Peyer's patch (tissue), 4 donors: ENCODE results near the gene TNFRSF14. TPM values are rescaled to one million over a fixed set of nuclear protein-coding genes. Genes with fewer than 3 reads are reported as not detected.
A peak's percentile ranks its signal among the peaks of the same experiment; 100 is the strongest.

Experiments
- DNase-seq, 3 donors: peaks; one replicate each; pipeline ENCODE4 v3.0.0-alpha.2; 2017 to 2019
- H3K27ac ChIP-seq, 4 donors: fragments of 200-600 bp; sonication (generic); one replicate each; pipeline ENCODE4 v1.5.1; 2016 to 2019
- H3K27me3 ChIP-seq, 2 donors: fragments of 200-600 bp; sonication (generic); one replicate each; pipeline ENCODE4 v1.5.1; 2019
- H3K36me3 ChIP-seq, 3 donors: fragments of 200-600 bp; sonication (generic); one replicate each; pipeline ENCODE4 v1.5.1; 2016 to 2019
- H3K4me1 ChIP-seq, 4 donors: fragments of 200-600 bp; sonication (generic); one replicate each; pipeline ENCODE4 v1.5.1; 2016 to 2019
- H3K4me3 ChIP-seq, 4 donors: fragments of 200-600 bp; sonication (generic); 1 replicate in 3 of 4; 2 replicates in 1 of 4; pipeline ENCODE4 v1.5.1; 2016 to 2019; ENCODE audit warnings: mild to moderate bottlenecking in 1 of 4
- H3K9me3 ChIP-seq, 4 donors: fragments of 200-600 bp; sonication (generic); one replicate each; pipeline ENCODE4 v1.5.1; 2016 to 2019; ENCODE audit warnings: mild to moderate bottlenecking in 1 of 4
- CTCF ChIP-seq, 6 experiments: fragments of 450-650 bp in 4 of 6; fragments of 200-600 bp in 2 of 6; sonication (generic) in 1 of 6; IDR thresholded peaks; one replicate each; pipeline ENCODE4 v1.5.1; 2017 to 2019; ENCODE audit warnings: antibody characterized with exemption in 6 of 6, mild to moderate bottlenecking in 3 of 6, moderate library complexity in 1 of 6
- POLR2A ChIP-seq, 2 donors: fragments of 450-650 bp; IDR thresholded peaks; one replicate each; pipeline ENCODE4 v1.5.1; 2017; ENCODE audit warnings: antibody characterized with exemption in 2 of 2, mild to moderate bottlenecking in 2 of 2, moderate library complexity in 2 of 2
- total RNA-seq, 4 donors: library from RNA; depleted of rRNA; stranded (reverse); fragments of >200 nt; gene quantifications; one replicate each; pipeline ENCODE4 v1.1.0, GENCODE V29; 2016

Gene TNFRSF14
- total RNA-seq, 4 donors from 2014 or later = 231 to 532 (median 316) TPM

- Histone ChIP-seq H3K9me3 (no peaks in the 10 kb centered on the region), H3K4me3 (peak overlapping the region in 3 of 4 donors; percentile 82 to 94 (median 84)), H3K4me1 (peaks cover 0 to 48% (median 22%) of the 10 kb centered on the region in 4 donors), H3K27me3 (no peaks in the 10 kb centered on the region), H3K27ac (peak overlapping the region in 2 of 4 donors; percentile 38 to 100), H3K36me3 (peaks cover 0 to 14% (median 0%) of the 10 kb centered on the region in 3 donors)
- TF ChIP-seq POLR2A (IDR thresholded peaks at IDR 0.05) (no peak), CTCF (IDR thresholded peaks at IDR 0.05) (no peak)
- DNase-seq = no peak
Measured at GRCh38 chr1:2587860-2588571, 31.8 kb downstream of the TNFRSF14 start.

GRCh38 chr1:2588661-2589430, 32.7 kb downstream of the TNFRSF14 start:
- TF ChIP-seq POLR2A (IDR thresholded peaks at IDR 0.05) = no peak
- no peak for TF ChIP-seq CTCF (IDR thresholded peaks at IDR 0.05)
- Histone ChIP-seq H3K36me3 (peaks cover 0 to 14% (median 0%) of the 10 kb centered on the region in 3 donors), H3K9me3 (no peaks in the 10 kb centered on the region), H3K4me3 (no peak overlapping the region), H3K27me3 (no peaks in the 10 kb centered on the region), H3K27ac (no peak overlapping the region), H3K4me1 (peaks cover 0 to 49% (median 18%) of the 10 kb centered on the region in 4 donors)
- DNase-seq = no peak

GRCh38 chr1:2589431-2590232, 33.5 kb downstream of the TNFRSF14 start:
- H3K36me3 ChIP-seq = peaks cover 0 to 14% (median 0%) of the 10 kb centered on the region in 3 donors
- no peak overlapping the region for H3K4me3 ChIP-seq
- TF ChIP-seq POLR2A (IDR thresholded peaks at IDR 0.05) (no peak), CTCF (IDR thresholded peaks at IDR 0.05) (no peak)
- peak in 1 of 3 donors; percentile 45 for DNase-seq
- no peak overlapping the region for H3K27ac ChIP-seq
- no peaks in the 10 kb centered on the region for H3K27me3 ChIP-seq
- peaks cover 0 to 45% (median 13%) of the 10 kb centered on the region in 4 donors for H3K4me1 ChIP-seq
- no peaks in the 10 kb centered on the region for H3K9me3 ChIP-seq

- Histone ChIP-seq H3K36me3 (peaks cover 0 to 14% (median 0%) of the 10 kb centered on the region in 3 donors), H3K9me3 (no peaks in the 10 kb centered on the region), H3K4me1 (peaks cover 0 to 37% (median 8%) of the 10 kb centered on the region in 4 donors), H3K27me3 (no peaks in the 10 kb centered on the region), H3K27ac (no peak overlapping the region), H3K4me3 (no peak overlapping the region)
- peak in 2 of 3 donors; percentile 39 to 45 for DNase-seq
- TF ChIP-seq CTCF (IDR thresholded peaks at IDR 0.05) (no peak), POLR2A (IDR thresholded peaks at IDR 0.05) (no peak)
Measured at GRCh38 chr1:2590233-2591141, 34.3 kb downstream of the TNFRSF14 start.
